Bronchial epithelial cell (primary cell): ENCODE results near the gene CHCHD6. TPM values are rescaled to one million over a fixed set of nuclear protein-coding genes. Genes with fewer than 3 reads are reported as not detected.

Experiments
- DNase-seq: peaks from one replicate; pipeline ENCODE4 v3.0.0-alpha.2; 2010; ENCODE audit warnings: low read depth
- FAIRE-seq: peaks from 2 replicates; lab custom pipeline; 2011; peaks lifted over from hg19 to GRCh38; lab: Jason Lieb, UNC
- H3K27me3 ChIP-seq: 2 replicates; pipeline ENCODE4 v1.5.1; 2011; ENCODE audit warnings: low read length; ENCODE audit not compliant: control insufficient read depth, insufficient read depth
- H3K36me3 ChIP-seq: 2 replicates; pipeline ENCODE4 v1.5.1; 2011; ENCODE audit warnings: low read length; ENCODE audit not compliant: control insufficient read depth, insufficient read depth
- H3K4me3 ChIP-seq: 2 replicates; pipeline ENCODE4 v1.5.1; 2011; ENCODE audit warnings: mild to moderate bottlenecking, low read depth, low read length, control low read depth
- total RNA-seq: library from RNA; depleted of rRNA; stranded (reverse); fragments of >200 nt; gene quantifications from 2 replicates; pipeline ENCODE4 v1.2.1, GENCODE V29; 2014
- TF ChIP-seq, protein P1 (sequence below): IDR thresholded peaks from 2 replicates; pipeline ENCODE4 v1.5.1; 2011; ENCODE audit warnings: mild to moderate bottlenecking, moderate library complexity, low read length, control low read depth, inconsistent platforms; ENCODE audit not compliant: insufficient read depth, severe bottlenecking

CHCHD6 gene
- total RNA-seq, 1 donor from 2014 or later = 25.5 TPM

DNA sequence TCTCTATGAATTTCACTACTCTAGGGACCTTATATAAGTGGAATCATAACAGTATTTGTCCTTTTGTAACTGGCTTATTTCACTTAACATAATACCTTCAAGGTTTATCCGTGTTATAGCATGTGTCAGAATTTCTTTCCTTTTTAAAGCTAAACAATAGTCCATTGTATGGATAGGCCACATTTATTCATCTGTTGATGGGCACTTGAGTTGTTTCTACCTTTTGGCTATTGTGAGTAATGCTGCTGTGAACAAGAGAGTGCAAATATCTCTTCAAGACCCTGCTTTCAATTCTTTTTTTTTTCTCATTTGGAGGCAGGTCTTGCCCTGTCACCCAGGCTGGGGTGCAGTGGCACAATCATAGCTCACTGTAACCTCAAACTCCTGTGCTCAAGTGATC is 56.5 kb downstream of the CHCHD6 start:
- Histone ChIP-seq H3K4me3 (no peak overlapping the region), H3K36me3 (no peaks in the 10 kb centered on the region), H3K27me3 (no peaks in the 10 kb centered on the region)
- TF ChIP-seq, protein P1, sequence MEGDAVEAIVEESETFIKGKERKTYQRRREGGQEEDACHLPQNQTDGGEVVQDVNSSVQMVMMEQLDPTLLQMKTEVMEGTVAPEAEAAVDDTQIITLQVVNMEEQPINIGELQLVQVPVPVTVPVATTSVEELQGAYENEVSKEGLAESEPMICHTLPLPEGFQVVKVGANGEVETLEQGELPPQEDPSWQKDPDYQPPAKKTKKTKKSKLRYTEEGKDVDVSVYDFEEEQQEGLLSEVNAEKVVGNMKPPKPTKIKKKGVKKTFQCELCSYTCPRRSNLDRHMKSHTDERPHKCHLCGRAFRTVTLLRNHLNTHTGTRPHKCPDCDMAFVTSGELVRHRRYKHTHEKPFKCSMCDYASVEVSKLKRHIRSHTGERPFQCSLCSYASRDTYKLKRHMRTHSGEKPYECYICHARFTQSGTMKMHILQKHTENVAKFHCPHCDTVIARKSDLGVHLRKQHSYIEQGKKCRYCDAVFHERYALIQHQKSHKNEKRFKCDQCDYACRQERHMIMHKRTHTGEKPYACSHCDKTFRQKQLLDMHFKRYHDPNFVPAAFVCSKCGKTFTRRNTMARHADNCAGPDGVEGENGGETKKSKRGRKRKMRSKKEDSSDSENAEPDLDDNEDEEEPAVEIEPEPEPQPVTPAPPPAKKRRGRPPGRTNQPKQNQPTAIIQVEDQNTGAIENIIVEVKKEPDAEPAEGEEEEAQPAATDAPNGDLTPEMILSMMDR = no peak
- no peak for FAIRE-seq
- no peak for DNase-seq

DNA sequence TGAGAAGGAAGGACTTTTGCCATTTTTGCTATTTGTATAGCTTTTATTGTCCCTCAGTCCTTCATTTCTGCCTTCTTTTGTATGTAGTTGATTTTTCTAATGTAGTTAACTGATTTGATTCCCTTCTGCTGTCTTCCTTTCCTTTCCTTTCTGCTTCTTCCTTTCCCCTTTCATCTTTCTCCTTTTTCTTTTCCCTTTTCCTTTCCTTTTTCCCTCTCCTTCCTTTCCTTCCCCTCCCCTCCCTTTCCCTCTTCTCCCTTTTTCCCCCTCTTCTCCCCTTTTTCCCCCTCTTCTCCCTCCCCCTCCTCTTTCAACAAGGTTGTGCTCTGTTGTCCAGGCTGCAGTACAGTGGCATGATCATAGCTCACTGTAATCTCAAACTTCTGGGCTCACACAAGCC is 59.0 kb downstream of the CHCHD6 start:
- FAIRE-seq (no peak), DNase-seq (no peak)
- Histone ChIP-seq H3K36me3 (no peaks in the 10 kb centered on the region), H3K4me3 (no peak overlapping the region), H3K27me3 (no peaks in the 10 kb centered on the region)
- TF ChIP-seq, protein P1 = no peak

DNA sequence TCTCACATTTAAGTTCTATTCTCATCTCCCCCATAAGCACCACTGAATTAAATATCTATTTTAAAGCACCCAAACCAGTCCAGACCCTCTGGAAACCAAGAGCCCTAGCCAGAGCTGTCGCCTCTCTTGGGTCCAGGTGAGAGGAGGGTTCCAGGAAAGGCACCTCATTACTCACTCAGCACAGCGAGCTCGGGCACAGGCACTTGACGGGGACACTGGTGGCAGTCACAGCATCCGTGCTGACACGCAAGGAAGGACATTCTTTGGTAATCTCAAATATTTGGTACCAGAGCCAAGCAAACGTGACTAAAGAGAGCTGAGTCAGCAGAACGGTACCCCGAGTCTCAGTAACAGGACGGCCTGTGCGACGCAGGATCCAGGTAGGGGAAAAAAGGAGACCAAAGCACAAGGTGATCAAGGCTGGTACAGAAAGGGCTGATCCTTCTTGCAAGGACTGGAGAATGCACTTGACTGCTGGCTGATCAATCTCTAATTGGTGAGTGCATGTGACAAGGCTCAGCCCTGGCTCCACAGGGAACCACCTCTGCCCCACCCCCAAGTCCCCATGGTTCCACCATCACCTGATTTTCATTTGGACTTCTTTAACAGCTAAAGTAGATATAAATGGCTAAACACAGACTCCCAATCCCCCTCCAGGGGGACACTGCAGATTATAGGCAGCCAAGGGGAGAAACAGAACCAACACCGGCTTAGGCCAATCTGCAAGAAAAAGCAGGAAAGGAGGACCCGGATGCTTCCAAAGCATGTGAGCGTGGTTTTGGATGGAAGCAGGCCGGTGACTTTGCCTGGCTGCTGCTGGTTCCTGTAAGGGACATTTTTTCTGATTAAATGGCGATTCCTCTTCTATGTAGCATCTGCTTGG is 61.4 kb downstream of the CHCHD6 start:
- DNase-seq = no peak
- H3K36me3 ChIP-seq = no peaks in the 10 kb centered on the region
- no peaks in the 10 kb centered on the region for H3K27me3 ChIP-seq
- H3K4me3 ChIP-seq = no peak overlapping the region
- no peak for FAIRE-seq
- TF ChIP-seq, protein P1 = no peak

DNA sequence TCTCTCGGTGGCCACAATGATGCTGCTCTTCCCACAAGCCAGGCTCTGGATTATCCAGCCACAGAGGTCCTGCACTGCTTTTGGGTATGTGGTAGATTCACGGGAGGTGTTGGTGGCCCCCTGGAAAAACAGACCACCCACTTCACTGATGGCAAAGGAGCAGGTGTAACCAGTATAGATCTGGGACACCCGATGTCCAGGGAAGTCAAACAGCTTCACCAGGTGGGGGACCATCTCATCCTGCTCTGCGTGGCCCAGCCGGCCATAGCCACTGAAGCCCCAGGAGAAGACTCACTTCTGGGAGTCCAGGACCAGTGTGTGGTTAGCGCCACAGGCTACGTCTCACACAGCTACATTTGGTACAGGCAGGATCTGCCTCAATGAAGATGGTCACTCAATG is 62.6 kb downstream of the CHCHD6 start:
- TF ChIP-seq, protein P1 = no peak
- Histone ChIP-seq H3K36me3 (no peaks in the 10 kb centered on the region), H3K27me3 (no peaks in the 10 kb centered on the region), H3K4me3 (no peak overlapping the region)
- no peak for DNase-seq
- FAIRE-seq = peak; percentile 60

DNA sequence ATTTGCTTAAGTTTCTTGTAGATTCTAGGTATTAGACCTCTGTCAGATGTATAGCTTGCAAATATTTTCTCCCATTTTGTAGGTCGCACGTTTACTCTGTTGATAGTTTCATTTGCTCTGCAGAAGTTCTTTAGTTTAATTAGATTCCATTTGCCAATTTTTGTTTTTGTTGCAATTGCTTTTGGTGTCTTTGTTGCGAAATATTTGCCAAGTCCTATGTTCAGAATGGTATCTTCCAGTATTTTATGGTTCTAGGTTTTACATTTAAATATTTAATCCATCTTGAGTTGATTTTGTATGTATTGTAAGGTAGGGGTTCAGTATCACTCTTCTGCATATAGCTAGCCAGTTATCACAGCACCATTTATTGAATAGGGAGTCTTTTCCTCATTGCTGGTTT is 64.9 kb downstream of the CHCHD6 start:
- FAIRE-seq (no peak), DNase-seq (no peak)
- Histone ChIP-seq H3K4me3 (no peak overlapping the region), H3K27me3 (no peaks in the 10 kb centered on the region), H3K36me3 (no peaks in the 10 kb centered on the region)
- TF ChIP-seq, protein P1 = no peak

DNA sequence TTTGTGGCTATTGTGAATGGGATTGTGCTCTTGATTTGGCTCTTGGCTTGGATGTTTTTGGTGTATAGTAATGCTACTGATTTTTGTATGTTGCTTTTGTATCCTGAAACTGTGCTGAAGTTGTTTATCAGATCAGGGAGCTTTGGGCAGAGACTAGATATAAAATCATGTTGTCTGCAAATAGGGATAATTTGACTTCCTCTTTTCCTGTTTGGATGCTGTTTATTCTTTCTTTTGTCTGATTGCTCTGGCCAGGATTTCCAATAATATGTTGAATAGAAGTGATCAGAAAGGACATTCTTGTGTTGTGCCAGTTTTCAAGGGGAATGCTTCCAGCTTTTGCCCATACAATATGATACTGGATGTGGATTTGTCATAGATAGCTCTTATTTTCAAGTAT is 66.1 kb downstream of the CHCHD6 start:
- FAIRE-seq = no peak
- H3K36me3 ChIP-seq = no peaks in the 10 kb centered on the region
- TF ChIP-seq, protein P1 = no peak
- H3K4me3 ChIP-seq = no peak overlapping the region
- H3K27me3 ChIP-seq = no peaks in the 10 kb centered on the region
- DNase-seq = no peak
